Measurements from ENCODE around the gene ASB9.

The ASB9 gene

DNA sequence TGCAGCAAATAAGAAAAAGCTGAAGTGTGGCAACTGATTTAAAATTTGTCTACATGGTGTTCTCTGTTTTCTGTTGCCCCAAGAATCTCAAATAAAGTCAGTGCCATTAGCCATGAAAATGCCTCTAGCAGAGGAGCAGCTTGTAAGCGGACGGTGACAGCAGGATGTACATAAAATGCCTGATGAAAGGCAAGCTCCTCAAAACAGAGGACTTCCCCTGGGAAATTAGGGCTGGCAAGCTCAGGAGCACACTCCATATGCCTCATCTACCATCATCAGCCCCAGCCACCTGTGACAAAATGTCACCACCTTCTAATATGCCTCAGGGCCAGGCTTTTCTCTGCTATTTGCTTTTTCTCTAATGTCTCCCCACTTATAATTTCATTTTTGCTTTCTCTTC, 54.5 kb downstream of the ASB9 start:
- Histone ChIP-seq H3K27ac (ENCODE audit: low read depth, low read length) (no peak overlapping the region), H3K4me1 (ENCODE audit: control insufficient read depth in 1 of 2, insufficient read depth in 2 of 2, low read length in 2 of 2) (no peaks in the 10 kb centered on the region), H3K9ac (ENCODE audit: low read depth in 1 of 2, low read length in 2 of 2) (no peak overlapping the region), H3K36me3 (ENCODE audit: control insufficient read depth in 1 of 2, insufficient read depth in 2 of 2, low read length in 2 of 2) (no peaks in the 10 kb centered on the region), H3K9me3 (ENCODE audit: control insufficient read depth in 1 of 2, low read length in 2 of 2) (no peaks in the 10 kb centered on the region), H3K27me3 (ENCODE audit: control insufficient read depth in 1 of 2, insufficient read depth in 2 of 2, low read length in 2 of 2) (no peaks in the 10 kb centered on the region), H3K4me3 (ENCODE audit: low read depth in 1 of 2, low read length in 2 of 2) (no peak overlapping the region)

DNA sequence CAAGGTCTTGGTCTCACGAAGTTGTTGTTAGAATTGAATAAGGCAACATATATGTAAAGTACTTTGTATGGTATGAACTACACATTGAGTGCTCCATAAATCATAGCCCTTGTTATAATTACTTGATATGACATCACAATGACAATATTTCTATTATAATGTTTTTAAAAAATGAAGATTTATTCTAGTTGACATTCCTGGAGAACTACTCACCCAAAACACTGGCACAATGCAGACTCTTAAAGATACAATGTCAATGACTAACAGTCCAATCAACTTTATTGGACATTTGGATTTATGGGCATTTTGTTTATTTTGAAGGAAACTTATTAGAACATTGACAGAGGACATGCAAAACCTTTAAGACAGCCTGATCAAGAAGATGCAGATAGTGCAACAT, 55.3 kb downstream of the ASB9 start:
- Histone ChIP-seq H3K9ac (ENCODE audit: low read depth in 1 of 2, low read length in 2 of 2) (no peak overlapping the region), H3K27me3 (ENCODE audit: control insufficient read depth in 1 of 2, insufficient read depth in 2 of 2, low read length in 2 of 2) (no peaks in the 10 kb centered on the region), H3K4me1 (ENCODE audit: control insufficient read depth in 1 of 2, insufficient read depth in 2 of 2, low read length in 2 of 2) (no peaks in the 10 kb centered on the region), H3K4me3 (ENCODE audit: low read depth in 1 of 2, low read length in 2 of 2) (no peak overlapping the region), H3K27ac (ENCODE audit: low read depth, low read length) (no peak overlapping the region), H3K9me3 (ENCODE audit: control insufficient read depth in 1 of 2, low read length in 2 of 2) (no peaks in the 10 kb centered on the region), H3K36me3 (ENCODE audit: control insufficient read depth in 1 of 2, insufficient read depth in 2 of 2, low read length in 2 of 2) (no peaks in the 10 kb centered on the region)

DNA sequence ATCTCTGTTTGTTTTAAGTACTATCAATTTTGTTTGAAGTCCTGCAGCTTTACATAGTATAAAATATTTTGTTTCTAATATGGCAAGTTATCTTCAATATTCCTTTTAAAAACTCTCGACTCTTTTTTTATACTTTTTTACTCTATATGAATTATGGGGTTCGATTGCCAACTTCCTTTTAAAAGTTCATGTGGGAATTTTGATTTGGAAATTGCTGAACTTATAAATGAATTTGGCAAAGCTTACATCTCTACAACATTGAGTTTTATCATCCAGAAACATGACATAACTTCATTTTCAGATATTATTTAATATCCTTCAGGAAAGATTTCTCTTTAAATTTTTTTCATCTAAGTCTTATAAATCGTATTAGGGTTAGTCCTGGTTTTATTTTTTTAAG, 60.8 kb downstream of the ASB9 start:
- Histone ChIP-seq H3K27me3 (ENCODE audit: control insufficient read depth in 1 of 2, insufficient read depth in 2 of 2, low read length in 2 of 2) (no peaks in the 10 kb centered on the region), H3K4me1 (ENCODE audit: control insufficient read depth in 1 of 2, insufficient read depth in 2 of 2, low read length in 2 of 2) (no peaks in the 10 kb centered on the region), H3K9me3 (ENCODE audit: control insufficient read depth in 1 of 2, low read length in 2 of 2) (no peaks in the 10 kb centered on the region), H3K4me3 (ENCODE audit: low read depth in 1 of 2, low read length in 2 of 2) (no peak overlapping the region), H3K36me3 (ENCODE audit: control insufficient read depth in 1 of 2, insufficient read depth in 2 of 2, low read length in 2 of 2) (no peaks in the 10 kb centered on the region), H3K27ac (ENCODE audit: low read depth, low read length) (no peak overlapping the region), H3K9ac (ENCODE audit: low read depth in 1 of 2, low read length in 2 of 2) (no peak overlapping the region)

DNA sequence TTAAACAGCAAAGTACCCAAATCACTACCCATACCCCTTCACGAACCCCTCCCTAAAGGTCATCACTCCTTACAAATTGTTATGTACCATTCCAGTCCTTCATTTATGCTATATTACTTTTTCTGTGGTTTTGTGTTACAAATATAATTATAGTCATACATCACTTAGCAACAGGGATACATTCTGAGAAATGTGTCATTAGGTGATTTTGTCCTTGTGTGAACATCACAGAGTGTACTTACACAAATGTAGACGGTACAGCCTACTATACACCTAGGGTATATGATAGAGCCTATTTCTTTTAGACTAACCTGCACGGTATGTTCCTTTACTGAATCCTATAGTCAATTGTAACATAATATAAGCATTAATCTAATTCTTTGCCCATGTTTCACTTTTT, 61.9 kb downstream of the ASB9 start:
- Histone ChIP-seq H3K36me3 (ENCODE audit: control insufficient read depth in 1 of 2, insufficient read depth in 2 of 2, low read length in 2 of 2) (no peaks in the 10 kb centered on the region), H3K9me3 (ENCODE audit: control insufficient read depth in 1 of 2, low read length in 2 of 2) (no peaks in the 10 kb centered on the region), H3K27me3 (ENCODE audit: control insufficient read depth in 1 of 2, insufficient read depth in 2 of 2, low read length in 2 of 2) (no peaks in the 10 kb centered on the region), H3K9ac (ENCODE audit: low read depth in 1 of 2, low read length in 2 of 2) (no peak overlapping the region), H3K4me1 (ENCODE audit: control insufficient read depth in 1 of 2, insufficient read depth in 2 of 2, low read length in 2 of 2) (no peaks in the 10 kb centered on the region), H3K4me3 (ENCODE audit: low read depth in 1 of 2, low read length in 2 of 2) (no peak overlapping the region), H3K27ac (ENCODE audit: low read depth, low read length) (no peak overlapping the region)

DNA sequence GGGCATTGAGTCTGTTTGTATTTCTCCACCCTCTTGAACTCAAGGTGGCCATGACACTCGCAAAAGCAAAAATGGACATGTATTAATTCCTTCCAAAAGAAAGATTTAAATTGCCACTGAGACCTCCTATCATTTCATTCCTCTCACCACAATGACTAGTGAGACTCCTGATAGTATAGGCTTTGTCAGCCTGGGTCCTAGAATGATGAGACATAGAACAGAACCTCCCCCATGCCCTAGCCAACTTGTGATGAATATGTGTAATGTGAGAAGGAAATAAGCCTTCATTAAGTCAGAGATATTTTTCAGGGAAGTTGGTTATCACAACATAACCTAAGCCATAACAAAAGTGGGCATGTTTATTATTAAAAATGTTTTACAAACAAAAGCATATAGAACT, 62.5 kb downstream of the ASB9 start:
- Histone ChIP-seq H3K27me3 (ENCODE audit: control insufficient read depth in 1 of 2, insufficient read depth in 2 of 2, low read length in 2 of 2) (no peaks in the 10 kb centered on the region), H3K9me3 (ENCODE audit: control insufficient read depth in 1 of 2, low read length in 2 of 2) (no peaks in the 10 kb centered on the region), H3K36me3 (ENCODE audit: control insufficient read depth in 1 of 2, insufficient read depth in 2 of 2, low read length in 2 of 2) (no peaks in the 10 kb centered on the region)

DNA sequence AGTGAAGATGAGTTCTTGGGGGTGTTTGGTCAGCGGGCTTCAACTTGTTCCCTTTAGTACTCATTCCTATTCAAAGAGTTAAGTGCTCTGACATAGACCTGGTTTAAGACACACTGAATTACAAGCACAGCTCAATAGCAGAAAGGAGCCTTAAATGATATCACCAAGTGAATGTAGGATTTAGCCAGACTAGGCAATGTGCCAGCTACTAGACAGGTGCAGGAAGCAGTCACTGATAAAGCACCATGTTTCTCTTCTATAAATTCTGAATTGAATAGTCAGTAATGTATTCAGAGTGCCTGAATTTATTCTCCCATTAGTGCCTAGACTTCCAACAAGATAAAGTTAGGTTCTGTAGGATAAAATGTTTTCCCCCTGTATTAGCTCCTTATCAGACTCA, 63.6 kb downstream of the ASB9 start:
- no peak overlapping the region for H3K4me3 ChIP-seq (ENCODE audit: low read depth in 1 of 2, low read length in 2 of 2)
- H3K9ac ChIP-seq (ENCODE audit: low read depth in 1 of 2, low read length in 2 of 2), result no peak overlapping the region
- H3K36me3 ChIP-seq (ENCODE audit: control insufficient read depth in 1 of 2, insufficient read depth in 2 of 2, low read length in 2 of 2), result no peaks in the 10 kb centered on the region
- no peaks in the 10 kb centered on the region for H3K9me3 ChIP-seq (ENCODE audit: control insufficient read depth in 1 of 2, low read length in 2 of 2)
- no peaks in the 10 kb centered on the region for H3K4me1 ChIP-seq (ENCODE audit: control insufficient read depth in 1 of 2, insufficient read depth in 2 of 2, low read length in 2 of 2)
- no peaks in the 10 kb centered on the region for H3K27me3 ChIP-seq (ENCODE audit: control insufficient read depth in 1 of 2, insufficient read depth in 2 of 2, low read length in 2 of 2)
- no peak overlapping the region for H3K27ac ChIP-seq (ENCODE audit: low read depth, low read length)

More for the DNA sequence above, 62.5 kb downstream of the ASB9 start:
- Histone ChIP-seq H3K4me3 (ENCODE audit: low read depth in 1 of 2, low read length in 2 of 2) (no peak overlapping the region), H3K9ac (ENCODE audit: low read depth in 1 of 2, low read length in 2 of 2) (no peak overlapping the region), H3K27ac (ENCODE audit: low read depth, low read length) (no peak overlapping the region), H3K4me1 (ENCODE audit: control insufficient read depth in 1 of 2, insufficient read depth in 2 of 2, low read length in 2 of 2) (no peaks in the 10 kb centered on the region)

DNA sequence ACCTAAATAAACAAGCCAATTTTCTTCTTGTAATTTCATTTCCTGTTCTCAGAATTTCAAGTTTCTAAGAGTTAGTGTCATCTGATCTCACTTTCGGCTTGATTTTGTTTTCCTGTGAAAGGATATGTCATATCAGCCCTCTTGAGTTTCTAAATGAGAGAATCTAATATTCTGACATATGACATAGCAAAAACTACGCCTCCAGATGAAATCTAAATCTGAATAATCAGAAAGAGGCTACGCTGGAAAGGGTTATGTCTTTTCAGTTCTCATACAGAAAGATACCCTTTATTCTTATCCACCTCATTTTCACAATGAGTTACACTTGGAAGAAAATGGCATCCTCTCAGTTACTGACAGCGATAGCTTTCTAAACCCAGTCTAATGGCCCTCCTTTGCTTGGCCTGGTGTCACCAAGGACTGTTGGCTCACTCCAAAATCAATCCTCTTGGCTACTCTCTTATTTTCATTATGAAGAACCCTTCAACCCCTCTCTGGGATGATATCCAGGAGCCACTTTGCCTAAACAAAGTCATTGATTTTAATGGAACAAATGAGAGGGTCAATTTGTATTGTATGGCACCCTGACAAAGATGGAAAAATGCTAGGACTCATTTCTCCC, 65.6 kb downstream of the ASB9 start:
- no peaks in the 10 kb centered on the region for H3K4me1 ChIP-seq (ENCODE audit: control insufficient read depth in 1 of 2, insufficient read depth in 2 of 2, low read length in 2 of 2)
- H3K36me3 ChIP-seq (ENCODE audit: control insufficient read depth in 1 of 2, insufficient read depth in 2 of 2, low read length in 2 of 2), result no peaks in the 10 kb centered on the region
- H3K27ac ChIP-seq (ENCODE audit: low read depth, low read length), result no peak overlapping the region
- no peak overlapping the region for H3K4me3 ChIP-seq (ENCODE audit: low read depth in 1 of 2, low read length in 2 of 2)
- no peak overlapping the region for H3K9ac ChIP-seq (ENCODE audit: low read depth in 1 of 2, low read length in 2 of 2)
- H3K9me3 ChIP-seq (ENCODE audit: control insufficient read depth in 1 of 2, low read length in 2 of 2), result no peaks in the 10 kb centered on the region
- H3K27me3 ChIP-seq (ENCODE audit: control insufficient read depth in 1 of 2, insufficient read depth in 2 of 2, low read length in 2 of 2), result no peaks in the 10 kb centered on the region

DNA sequence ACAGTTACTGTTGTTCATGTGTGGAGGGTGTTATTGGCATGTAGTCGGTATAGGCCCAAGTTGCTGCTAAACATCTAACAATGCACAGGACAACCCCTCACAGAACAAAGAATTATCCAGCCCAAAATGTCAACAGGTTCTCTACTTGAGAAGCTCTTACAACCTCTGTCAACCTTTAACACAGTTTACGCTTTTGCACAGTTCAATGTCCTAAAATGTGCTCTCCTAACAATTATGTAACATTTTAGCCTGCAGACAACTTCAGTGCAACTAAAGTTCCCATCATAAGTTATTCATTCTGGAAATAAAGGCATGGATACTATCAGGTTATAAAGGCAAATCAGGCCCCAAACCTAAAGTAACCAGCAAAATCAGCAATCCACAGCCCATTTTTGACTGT, 66.2 kb downstream of the ASB9 start:
- H3K4me1 ChIP-seq (ENCODE audit: control insufficient read depth in 1 of 2, insufficient read depth in 2 of 2, low read length in 2 of 2), result no peaks in the 10 kb centered on the region
- H3K27me3 ChIP-seq (ENCODE audit: control insufficient read depth in 1 of 2, insufficient read depth in 2 of 2, low read length in 2 of 2), result no peaks in the 10 kb centered on the region
- H3K9ac ChIP-seq (ENCODE audit: low read depth in 1 of 2, low read length in 2 of 2), result no peak overlapping the region
- no peak overlapping the region for H3K4me3 ChIP-seq (ENCODE audit: low read depth in 1 of 2, low read length in 2 of 2)
- H3K27ac ChIP-seq (ENCODE audit: low read depth, low read length), result no peak overlapping the region
- H3K9me3 ChIP-seq (ENCODE audit: control insufficient read depth in 1 of 2, low read length in 2 of 2), result no peaks in the 10 kb centered on the region
- no peaks in the 10 kb centered on the region for H3K36me3 ChIP-seq (ENCODE audit: control insufficient read depth in 1 of 2, insufficient read depth in 2 of 2, low read length in 2 of 2)

DNA sequence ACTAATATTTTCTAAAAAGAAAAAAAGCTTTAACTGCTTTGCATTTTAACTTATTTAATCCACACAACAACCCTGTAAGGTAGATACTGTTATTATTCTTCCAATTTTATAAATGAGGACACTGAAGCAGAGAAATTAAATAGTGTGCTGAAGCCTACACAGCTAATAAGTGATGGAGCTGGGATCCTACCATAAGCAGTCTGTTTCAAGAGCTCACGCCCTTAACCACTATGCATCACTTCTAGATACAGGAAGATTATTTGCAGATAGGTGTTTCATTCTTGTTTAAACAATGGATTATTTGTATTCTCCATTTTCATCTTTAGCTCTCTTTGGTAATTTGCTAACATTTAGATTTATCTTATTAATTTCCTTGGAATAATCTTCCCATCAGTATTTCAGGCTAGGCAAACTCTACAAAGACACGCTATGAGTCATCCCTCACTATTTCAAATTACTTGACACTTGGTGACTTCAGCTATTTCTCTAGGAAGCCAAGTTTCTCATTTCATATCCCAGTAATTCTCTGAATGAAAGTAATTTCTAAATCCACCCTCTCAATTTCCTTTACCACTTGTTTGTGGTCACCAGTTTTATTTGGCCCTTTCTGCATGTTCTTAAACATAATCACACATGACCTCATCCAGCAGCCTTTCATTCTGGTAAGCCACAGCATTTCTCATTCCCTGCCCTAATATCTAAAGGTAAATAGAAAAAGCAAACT, 67.3 kb downstream of the ASB9 start:
- H3K4me1 ChIP-seq (ENCODE audit: control insufficient read depth in 1 of 2, insufficient read depth in 2 of 2, low read length in 2 of 2), result no peaks in the 10 kb centered on the region
- no peak overlapping the region for H3K9ac ChIP-seq (ENCODE audit: low read depth in 1 of 2, low read length in 2 of 2)
- no peak overlapping the region for H3K4me3 ChIP-seq (ENCODE audit: low read depth in 1 of 2, low read length in 2 of 2)
- no peaks in the 10 kb centered on the region for H3K9me3 ChIP-seq (ENCODE audit: control insufficient read depth in 1 of 2, low read length in 2 of 2)
- H3K27ac ChIP-seq (ENCODE audit: low read depth, low read length), result no peak overlapping the region
- no peaks in the 10 kb centered on the region for H3K27me3 ChIP-seq (ENCODE audit: control insufficient read depth in 1 of 2, insufficient read depth in 2 of 2, low read length in 2 of 2)
- no peaks in the 10 kb centered on the region for H3K36me3 ChIP-seq (ENCODE audit: control insufficient read depth in 1 of 2, insufficient read depth in 2 of 2, low read length in 2 of 2)

DNA sequence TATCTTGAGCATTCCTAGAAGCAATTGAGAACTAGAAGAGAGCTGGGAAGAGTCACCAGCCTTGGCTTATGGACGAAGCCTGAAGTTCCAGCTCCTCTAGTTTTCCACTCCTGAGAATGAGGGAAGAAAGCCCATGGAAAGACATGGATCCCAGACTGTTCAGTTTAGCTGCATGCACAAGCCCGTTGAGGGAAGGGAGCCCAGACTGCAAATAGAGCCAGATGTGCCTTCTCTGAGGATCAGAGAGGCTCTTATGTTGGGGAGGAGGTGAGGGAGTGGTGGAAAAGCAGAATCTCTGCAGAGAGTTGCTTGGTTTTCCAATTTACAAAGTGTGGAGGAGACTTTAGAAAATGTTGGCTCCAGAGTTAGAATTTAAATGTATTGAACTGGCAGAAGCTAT, 69.0 kb downstream of the ASB9 start:
- H3K9ac ChIP-seq (ENCODE audit: low read depth in 1 of 2, low read length in 2 of 2), result no peak overlapping the region
- H3K4me3 ChIP-seq (ENCODE audit: low read depth in 1 of 2, low read length in 2 of 2), result no peak overlapping the region
- H3K27me3 ChIP-seq (ENCODE audit: control insufficient read depth in 1 of 2, insufficient read depth in 2 of 2, low read length in 2 of 2), result no peaks in the 10 kb centered on the region
- H3K9me3 ChIP-seq (ENCODE audit: control insufficient read depth in 1 of 2, low read length in 2 of 2), result no peaks in the 10 kb centered on the region
- no peak overlapping the region for H3K27ac ChIP-seq (ENCODE audit: low read depth, low read length)
- H3K4me1 ChIP-seq (ENCODE audit: control insufficient read depth in 1 of 2, insufficient read depth in 2 of 2, low read length in 2 of 2), result no peaks in the 10 kb centered on the region
- no peaks in the 10 kb centered on the region for H3K36me3 ChIP-seq (ENCODE audit: control insufficient read depth in 1 of 2, insufficient read depth in 2 of 2, low read length in 2 of 2)

Measured in duodenal mucosa (tissue), 2 donors.